GM13976 (cell line): ENCODE data around the gene NDUFAF8.

Experiments
- DNase-seq: peaks from one replicate; pipeline ENCODE4 v3.0.0; 2012; ENCODE audit warnings: low spot score
- CTCF ChIP-seq: IDR thresholded peaks from 2 replicates; pipeline ENCODE4 v1.5.1; 2012; ENCODE audit warnings: borderline replicate concordance, mild to moderate bottlenecking; ENCODE audit not compliant: insufficient read depth; ENCODE audit errors: extremely low read depth, missing control alignments, control extremely low read depth
- in situ Hi-C: fragments of 300-500 bp; cut with MboI; formaldehyde crosslinking; loops from one replicate; pipeline ENCODE4 v1.12.0; 2022; ENCODE audit warnings: low sequenced_read_pairs, mixed read lengths, inconsistent platforms; ENCODE audit not compliant: unreplicated experiment

The NDUFAF8 gene

GRCh38 chr17:81230043-81230820, 8.9 kb upstream of the NDUFAF8 start:
- TF ChIP-seq CTCF: peak; percentile 28
- DNase-seq: no peak
- in situ Hi-C loops: no loop called here

DNA sequence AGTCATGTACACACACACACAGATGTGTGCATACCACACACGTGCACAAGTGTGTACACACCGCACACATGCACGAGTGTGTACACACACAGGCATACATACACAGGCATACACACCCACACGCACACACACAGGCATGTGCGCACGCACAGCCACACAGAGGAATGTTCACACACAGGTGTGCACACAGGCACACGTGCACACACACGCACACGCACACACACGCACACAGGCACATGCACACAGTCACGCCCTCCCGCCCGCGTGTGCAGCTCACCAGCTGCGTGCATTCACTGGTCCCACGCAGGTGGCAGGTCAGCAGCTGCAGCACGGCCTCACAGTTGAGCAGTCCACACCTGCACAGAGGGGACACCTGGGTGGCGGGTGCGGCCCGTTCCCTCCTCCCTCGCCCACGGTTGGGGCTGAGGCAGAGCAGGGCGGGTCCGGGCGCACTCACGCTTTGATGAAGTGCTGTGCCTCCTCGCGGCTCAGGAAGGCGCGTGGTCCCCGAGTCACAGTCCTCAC, 7.9 kb upstream of the NDUFAF8 start:
- in situ Hi-C loops: no loop called here
- DNase-seq: no peak
- TF ChIP-seq CTCF: no peak

DNA sequence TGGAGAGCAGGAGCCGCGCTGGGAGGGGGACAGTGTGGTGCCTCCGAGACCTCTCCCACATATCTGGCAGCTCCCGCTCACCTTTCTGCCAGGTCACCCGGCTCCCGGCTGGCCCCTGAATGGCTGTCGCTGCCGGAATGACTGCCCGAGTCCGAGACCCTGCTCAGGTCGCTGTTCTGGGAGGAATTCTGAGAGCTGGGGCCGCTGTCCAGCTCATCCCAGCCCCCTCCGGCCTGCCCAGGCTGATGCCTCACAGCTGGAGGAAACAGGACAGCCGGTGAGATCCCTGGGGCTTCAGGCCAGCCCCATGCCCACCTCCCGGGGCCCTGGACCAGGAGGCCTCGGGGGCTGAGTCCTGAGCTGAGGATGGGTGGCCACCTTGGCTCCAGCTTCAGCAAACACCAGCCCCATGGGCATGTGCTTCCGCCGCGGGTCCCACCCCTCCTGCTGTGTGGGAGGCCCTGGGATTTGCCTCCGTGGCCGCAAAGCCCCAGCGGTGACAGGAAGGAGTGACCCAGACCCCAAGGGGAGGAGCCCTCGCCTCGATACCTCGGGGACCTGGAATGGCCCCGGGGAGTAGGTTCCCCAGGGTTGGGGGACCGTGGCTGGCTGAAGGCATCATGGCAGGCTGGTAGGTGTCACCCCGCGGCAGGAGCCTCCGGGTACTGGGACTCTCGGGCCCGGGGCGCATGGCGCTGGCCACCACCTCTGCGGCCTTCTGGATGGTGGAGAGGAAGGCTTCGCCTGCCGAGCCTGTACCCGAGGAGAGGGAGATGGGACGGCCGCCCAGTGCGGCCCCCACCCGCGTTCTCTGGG, 7.1 kb upstream of the NDUFAF8 start:
- no peak for TF ChIP-seq CTCF
- DNase-seq: no peak
- in situ Hi-C loops: no loop called here

- TF ChIP-seq CTCF: no peak
- in situ Hi-C loops: no loop called here
Observed at GRCh38 chr17:81232616-81233241, 6.4 kb upstream of the NDUFAF8 start.

GRCh38 chr17:81233316-81233715, 5.8 kb upstream of the NDUFAF8 start:
- TF ChIP-seq CTCF: no peak
- in situ Hi-C loops: no loop called here
- DNase-seq: no peak

More at GRCh38 chr17:81232616-81233241, 6.4 kb upstream of the NDUFAF8 start:
- no peak for DNase-seq

- in situ Hi-C loops: no loop called here
- no peak for TF ChIP-seq CTCF
- DNase-seq: no peak
Observed at GRCh38 chr17:81233811-81234505, 5.2 kb upstream of the NDUFAF8 start.
